Heart left ventricle (tissue), 13 donors: ENCODE results near the gene ANKLE2.

Experiments used
- CTCF ChIP-seq, 12 donors: fragments of 200-600 bp; sonication (generic) in 4 of 12; IDR thresholded peaks; one replicate each; pipeline versions ENCODE4 v1.5.0 to v1.8.0; 2018 to 2022; ENCODE audit warnings: antibody characterized with exemption in 12 of 12, mild to moderate bottlenecking in 5 of 12
- POLR2A ChIP-seq, 2 donors: fragments of 450-650 bp; IDR thresholded peaks; one replicate each; pipeline ENCODE4 v1.6.1; 2017; ENCODE audit warnings: antibody characterized with exemption in 2 of 2, mild to moderate bottlenecking in 2 of 2, moderate library complexity in 2 of 2
- donor health status: ischemic (EF 13 %, LVEDD 7.1; RV severe dilation, severe dysfunction).
- donor health status: DM: no; HTN: yes; CAD: no.
- donor health status: DM: no; HTN: no; CAD: no.
- donor health status: ischemic (EF 25% LVEDD 6.9; RV normal size, moderate dysfunction).
- donor health status: ischemic (EF 25% LVEDD 5.7; RV mildly dilated, moderate dysfunction).
- donor health status: ischemic (EF 35%, LVEDD 5.7; RV mildly dilated, moderate dysfunction).
- donor health status: nonischemic (EF 11% LVEDD 7.7; RV severe dilation, severe dysfunction).
- donor health status: DM: yes; HTN: yes; CAD: no.
- donor health status: PGD.
- donor health status: ischemic (EF 29% LVEDD 5.4; RV normal size, mild dysfunction).
- donor health status: nonischemic (EF 23%, LVEDD 6.1; RV moderate dilation, normal function).

- TF ChIP-seq CTCF (IDR thresholded peaks at IDR 0.05): no peak
- TF ChIP-seq POLR2A (IDR thresholded peaks at IDR 0.05): no peak
These were observed 33.1 kb downstream of the ANKLE2 start for GRCh38 chr12:132728502-132728901.
